Measurements from ENCODE around the gene CTDNEP1.

Gene CTDNEP1

DNA sequence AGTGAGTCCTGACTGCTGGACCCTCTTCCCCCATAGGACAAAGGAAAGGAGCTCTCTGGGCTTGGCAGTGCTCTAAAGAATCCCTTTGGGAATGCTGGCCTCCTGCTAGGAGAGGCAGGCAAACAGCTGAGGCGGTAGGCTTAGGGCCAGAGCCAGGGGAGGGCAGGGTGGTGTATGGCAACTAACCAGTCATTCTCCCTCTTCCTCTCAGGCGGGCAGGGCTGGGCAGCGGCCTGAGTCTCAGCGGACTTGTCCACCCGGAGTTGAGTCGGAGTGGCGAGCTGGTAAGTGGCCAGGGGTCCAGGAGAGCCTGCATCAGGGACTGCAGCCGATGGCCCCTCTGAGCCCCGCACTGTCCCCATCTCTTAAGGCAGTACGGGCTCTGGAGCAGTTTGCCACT, 27.4 kb downstream of the CTDNEP1 start:
- no peaks in the 10 kb centered on the region for H3K27me3 ChIP-seq (ENCODE audit: insufficient read depth, insufficient read length)
- no peak for TF ChIP-seq YY1 (IDR thresholded peaks at IDR 0.05; ENCODE audit: insufficient read depth, insufficient read length)
- no peak for TF ChIP-seq ZNF274 (IDR thresholded peaks at IDR 0.05; ENCODE audit: low read depth, low read length)
- no peak for TF ChIP-seq SUZ12 (IDR thresholded peaks at IDR 0.05; ENCODE audit: extremely low read depth, insufficient read depth, insufficient read length)
- peaks cover 81% of the 10 kb centered on the region for H3K36me3 ChIP-seq (ENCODE audit: insufficient read depth, insufficient read length, low read length)
- no peak for DNase-seq (ENCODE audit: low read depth, low spot score)
- H3K9ac ChIP-seq (ENCODE audit: insufficient read length, low read depth): no peak overlapping the region
- no peaks in the 10 kb centered on the region for H3K9me3 ChIP-seq (ENCODE audit: insufficient read depth, low read length)
- H3K4me3 ChIP-seq (ENCODE audit: insufficient read length, low read depth): no peak overlapping the region
- H3K4me1 ChIP-seq (ENCODE audit: insufficient read depth, insufficient read length): peaks cover 22% of the 10 kb centered on the region

DNA sequence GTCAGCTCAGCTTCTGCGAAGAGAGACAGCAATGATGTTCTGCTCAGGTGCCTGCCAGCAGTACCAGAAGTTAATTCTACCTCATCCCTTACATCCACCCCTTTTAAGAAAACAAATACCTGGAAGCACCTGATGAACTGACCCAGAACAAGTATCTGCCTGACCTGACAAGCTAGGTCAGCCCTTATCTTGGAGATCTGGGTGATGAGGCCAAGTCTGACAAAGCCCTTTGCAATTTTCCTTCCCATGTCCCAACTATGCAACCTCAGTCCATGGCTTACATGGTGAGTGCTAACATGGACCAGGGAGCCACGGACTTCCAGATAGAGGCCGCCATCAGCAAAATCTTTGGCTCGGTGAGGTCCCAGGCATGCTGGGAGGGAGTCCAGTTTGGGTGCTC, 28.2 kb downstream of the CTDNEP1 start:
- no peak for TF ChIP-seq YY1 (IDR thresholded peaks at IDR 0.05; ENCODE audit: insufficient read depth, insufficient read length)
- TF ChIP-seq ZNF274 (IDR thresholded peaks at IDR 0.05; ENCODE audit: low read depth, low read length): no peak
- no peak for TF ChIP-seq SUZ12 (IDR thresholded peaks at IDR 0.05; ENCODE audit: extremely low read depth, insufficient read depth, insufficient read length)
- H3K9me3 ChIP-seq (ENCODE audit: insufficient read depth, low read length): no peaks in the 10 kb centered on the region
- H3K4me1 ChIP-seq (ENCODE audit: insufficient read depth, insufficient read length): peaks cover 24% of the 10 kb centered on the region
- peaks cover 74% of the 10 kb centered on the region for H3K36me3 ChIP-seq (ENCODE audit: insufficient read depth, insufficient read length, low read length)
- H3K9ac ChIP-seq (ENCODE audit: insufficient read length, low read depth): no peak overlapping the region
- H3K4me3 ChIP-seq (ENCODE audit: insufficient read length, low read depth): no peak overlapping the region
- H3K27me3 ChIP-seq (ENCODE audit: insufficient read depth, insufficient read length): no peaks in the 10 kb centered on the region
- no peak for DNase-seq (ENCODE audit: low read depth, low spot score)

DNA sequence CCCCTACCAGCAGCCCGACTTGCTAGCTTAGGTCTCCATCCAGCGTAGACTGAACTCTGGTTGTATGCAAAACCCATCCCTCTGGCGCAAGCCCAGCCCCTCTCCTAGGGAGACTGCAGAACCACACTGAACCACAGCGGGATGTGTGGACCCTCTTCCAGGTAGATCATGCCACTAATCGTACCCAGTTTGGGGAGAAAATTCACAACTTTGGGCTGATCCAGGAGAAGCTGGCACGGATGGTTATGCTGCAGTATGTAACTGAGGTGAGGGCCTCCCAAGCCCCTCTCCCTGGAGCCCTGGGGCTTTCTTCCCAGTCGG, 28.6 kb downstream of the CTDNEP1 start:
- Histone ChIP-seq H3K27me3 (ENCODE audit: insufficient read depth, insufficient read length) (no peaks in the 10 kb centered on the region), H3K9me3 (ENCODE audit: insufficient read depth, low read length) (no peaks in the 10 kb centered on the region), H3K4me1 (ENCODE audit: insufficient read depth, insufficient read length) (peaks cover 25% of the 10 kb centered on the region), H3K4me3 (ENCODE audit: insufficient read length, low read depth) (no peak overlapping the region), H3K36me3 (ENCODE audit: insufficient read depth, insufficient read length, low read length) (peaks cover 71% of the 10 kb centered on the region), H3K9ac (ENCODE audit: insufficient read length, low read depth) (no peak overlapping the region)
- no peak for DNase-seq (ENCODE audit: low read depth, low spot score)
- TF ChIP-seq SUZ12 (IDR thresholded peaks at IDR 0.05; ENCODE audit: extremely low read depth, insufficient read depth, insufficient read length) (no peak), ZNF274 (IDR thresholded peaks at IDR 0.05; ENCODE audit: low read depth, low read length) (no peak), YY1 (IDR thresholded peaks at IDR 0.05; ENCODE audit: insufficient read depth, insufficient read length) (no peak)

DNA sequence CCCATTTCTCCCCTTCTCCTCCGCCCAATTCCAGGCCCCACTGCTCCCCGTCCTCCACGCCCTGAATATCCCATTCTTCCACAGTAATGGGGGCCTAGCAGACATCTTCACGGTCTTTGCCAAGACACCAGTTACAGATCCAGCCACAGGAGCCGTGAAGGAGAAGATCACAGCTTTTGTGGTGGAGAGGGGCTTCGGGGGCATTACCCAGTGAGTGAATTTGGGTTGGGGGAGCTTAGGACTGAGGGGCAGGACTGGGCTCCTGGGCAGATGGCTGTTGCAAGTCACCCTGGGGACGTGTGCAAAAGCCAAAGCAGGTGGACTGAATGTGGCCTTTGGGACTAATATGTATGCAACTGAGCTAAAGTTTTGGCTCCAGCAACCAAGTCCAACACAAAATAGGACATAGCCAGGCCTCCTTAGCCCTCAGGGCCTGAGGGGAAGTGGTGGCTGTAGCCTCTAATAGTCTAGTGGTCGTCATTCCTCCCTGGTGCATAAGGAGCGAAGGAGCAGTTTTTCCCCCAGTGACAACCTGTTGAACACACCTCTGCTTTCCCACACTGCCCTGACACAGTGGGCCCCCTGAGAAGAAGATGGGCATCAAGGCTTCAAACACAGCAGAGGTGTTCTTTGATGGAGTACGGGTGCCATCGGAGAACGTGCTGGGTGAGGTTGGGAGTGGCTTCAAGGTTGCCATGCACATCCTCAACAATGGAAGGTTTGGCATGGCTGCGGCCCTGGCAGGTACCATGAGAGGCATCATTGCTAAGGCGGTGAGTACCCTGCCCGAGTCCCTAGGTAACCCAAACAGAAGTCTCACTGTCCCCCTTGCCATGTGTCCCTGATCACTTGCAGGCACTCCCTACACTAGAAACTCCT, 29.2 kb downstream of the CTDNEP1 start:
- Histone ChIP-seq H3K36me3 (ENCODE audit: insufficient read depth, insufficient read length, low read length) (peaks cover 66% of the 10 kb centered on the region), H3K4me1 (ENCODE audit: insufficient read depth, insufficient read length) (peaks cover 26% of the 10 kb centered on the region), H3K9me3 (ENCODE audit: insufficient read depth, low read length) (no peaks in the 10 kb centered on the region), H3K4me3 (ENCODE audit: insufficient read length, low read depth) (no peak overlapping the region), H3K27me3 (ENCODE audit: insufficient read depth, insufficient read length) (no peaks in the 10 kb centered on the region), H3K9ac (ENCODE audit: insufficient read length, low read depth) (no peak overlapping the region)
- TF ChIP-seq SUZ12 (IDR thresholded peaks at IDR 0.05; ENCODE audit: extremely low read depth, insufficient read depth, insufficient read length): no peak
- no peak for TF ChIP-seq ZNF274 (IDR thresholded peaks at IDR 0.05; ENCODE audit: low read depth, low read length)
- no peak for TF ChIP-seq YY1 (IDR thresholded peaks at IDR 0.05; ENCODE audit: insufficient read depth, insufficient read length)
- DNase-seq (ENCODE audit: low read depth, low spot score): no peak

DNA sequence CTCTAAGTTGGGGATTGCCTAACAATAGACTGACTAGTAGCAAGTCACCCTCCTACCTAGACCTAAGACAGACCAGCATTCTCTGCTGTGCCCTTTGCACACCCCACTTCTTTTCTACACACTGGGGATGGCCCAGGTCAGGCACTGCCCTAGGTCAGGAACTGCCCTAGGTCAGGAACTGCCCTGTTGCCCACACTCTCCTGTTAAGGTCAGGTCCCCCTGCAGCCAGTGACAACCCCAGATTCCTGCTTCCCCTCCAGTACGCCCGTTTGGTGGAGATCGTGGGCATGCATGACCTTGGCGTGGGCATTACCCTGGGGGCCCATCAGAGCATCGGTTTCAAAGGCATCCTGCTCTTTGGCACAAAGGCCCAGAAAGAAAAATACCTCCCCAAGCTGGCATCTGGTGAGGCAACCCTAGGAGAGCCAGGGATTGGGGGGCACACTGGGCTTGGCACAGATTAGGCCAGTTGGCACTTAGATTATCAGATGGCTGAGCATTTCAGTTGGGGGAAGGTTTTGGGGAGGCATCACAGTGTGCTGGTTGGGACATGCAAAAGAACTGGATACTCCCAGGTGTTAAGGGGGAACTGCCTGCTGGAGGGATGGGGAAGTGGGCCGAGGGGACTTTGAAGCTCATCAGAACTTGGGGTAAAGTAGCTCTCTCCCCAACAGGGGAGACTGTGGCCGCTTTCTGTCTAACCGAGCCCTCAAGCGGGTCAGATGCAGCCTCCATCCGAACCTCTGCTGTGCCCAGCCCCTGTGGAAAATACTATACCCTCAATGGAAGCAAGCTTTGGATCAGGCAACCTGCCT, 30.0 kb downstream of the CTDNEP1 start:
- Histone ChIP-seq H3K9ac (ENCODE audit: insufficient read length, low read depth) (peak overlapping the region; percentile 92), H3K4me1 (ENCODE audit: insufficient read depth, insufficient read length) (peaks cover 26% of the 10 kb centered on the region), H3K27me3 (ENCODE audit: insufficient read depth, insufficient read length) (no peaks in the 10 kb centered on the region), H3K4me3 (ENCODE audit: insufficient read length, low read depth) (no peak overlapping the region), H3K36me3 (ENCODE audit: insufficient read depth, insufficient read length, low read length) (peaks cover 58% of the 10 kb centered on the region), H3K9me3 (ENCODE audit: insufficient read depth, low read length) (no peaks in the 10 kb centered on the region)
- DNase-seq (ENCODE audit: low read depth, low spot score): no peak
- no peak for TF ChIP-seq ZNF274 (IDR thresholded peaks at IDR 0.05; ENCODE audit: low read depth, low read length)
- no peak for TF ChIP-seq SUZ12 (IDR thresholded peaks at IDR 0.05; ENCODE audit: extremely low read depth, insufficient read depth, insufficient read length)
- no peak for TF ChIP-seq YY1 (IDR thresholded peaks at IDR 0.05; ENCODE audit: insufficient read depth, insufficient read length)

DNA sequence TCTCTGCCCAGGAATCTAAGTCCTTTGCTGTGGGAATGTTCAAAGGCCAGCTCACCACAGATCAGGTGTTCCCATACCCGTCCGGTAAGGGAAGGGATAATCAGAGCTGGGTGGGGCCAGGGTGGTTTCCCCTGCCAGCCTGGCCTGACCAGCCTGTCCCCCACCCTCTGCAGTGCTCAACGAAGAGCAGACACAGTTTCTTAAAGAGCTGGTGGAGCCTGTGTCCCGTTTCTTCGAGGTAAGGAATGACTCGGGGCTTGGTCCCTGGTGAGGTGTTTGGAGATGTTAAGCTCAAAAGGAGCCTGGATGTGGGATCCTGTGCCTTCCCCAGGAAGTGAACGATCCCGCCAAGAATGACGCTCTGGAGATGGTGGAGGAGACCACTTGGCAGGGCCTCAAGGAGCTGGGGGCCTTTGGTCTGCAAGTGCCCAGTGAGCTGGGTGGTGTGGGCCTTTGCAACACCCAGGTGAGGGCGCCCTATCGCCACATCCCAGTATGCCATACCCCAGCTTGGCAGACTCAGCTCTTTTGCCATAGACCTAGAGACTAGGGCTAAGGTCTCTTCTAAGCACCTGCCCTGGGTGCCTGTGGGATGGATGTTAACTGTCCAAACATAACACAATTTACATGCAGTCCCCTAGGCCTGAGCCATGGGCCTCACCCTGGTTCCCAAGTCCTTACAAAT, 30.8 kb downstream of the CTDNEP1 start:
- TF ChIP-seq SUZ12 (IDR thresholded peaks at IDR 0.05; ENCODE audit: extremely low read depth, insufficient read depth, insufficient read length): no peak
- TF ChIP-seq ZNF274 (IDR thresholded peaks at IDR 0.05; ENCODE audit: low read depth, low read length): no peak
- TF ChIP-seq YY1 (IDR thresholded peaks at IDR 0.05; ENCODE audit: insufficient read depth, insufficient read length): no peak
- Histone ChIP-seq H3K27me3 (ENCODE audit: insufficient read depth, insufficient read length) (no peaks in the 10 kb centered on the region), H3K4me1 (ENCODE audit: insufficient read depth, insufficient read length) (peaks cover 26% of the 10 kb centered on the region), H3K9me3 (ENCODE audit: insufficient read depth, low read length) (no peaks in the 10 kb centered on the region), H3K4me3 (ENCODE audit: insufficient read length, low read depth) (peak overlapping the region; percentile 82), H3K36me3 (ENCODE audit: insufficient read depth, insufficient read length, low read length) (peaks cover 50% of the 10 kb centered on the region), H3K9ac (ENCODE audit: insufficient read length, low read depth) (peak overlapping the region; percentile 92)
- DNase-seq (ENCODE audit: low read depth, low spot score): no peak
